GM10266 (cell line): Measurements from ENCODE around the gene NSMCE1.

Experiments used
- DNase-seq: peaks from one replicate; pipeline ENCODE4 v3.0.0; 2012; ENCODE audit errors: extremely low spot score
- TF ChIP-seq, protein P1 (sequence below): IDR thresholded peaks from 2 replicates; pipeline ENCODE4 v1.5.1; 2012; ENCODE audit warnings: mild to moderate bottlenecking, low read depth; ENCODE audit not compliant: control insufficient read depth, insufficient read depth; ENCODE audit errors: missing control alignments

The NSMCE1 gene

DNA sequence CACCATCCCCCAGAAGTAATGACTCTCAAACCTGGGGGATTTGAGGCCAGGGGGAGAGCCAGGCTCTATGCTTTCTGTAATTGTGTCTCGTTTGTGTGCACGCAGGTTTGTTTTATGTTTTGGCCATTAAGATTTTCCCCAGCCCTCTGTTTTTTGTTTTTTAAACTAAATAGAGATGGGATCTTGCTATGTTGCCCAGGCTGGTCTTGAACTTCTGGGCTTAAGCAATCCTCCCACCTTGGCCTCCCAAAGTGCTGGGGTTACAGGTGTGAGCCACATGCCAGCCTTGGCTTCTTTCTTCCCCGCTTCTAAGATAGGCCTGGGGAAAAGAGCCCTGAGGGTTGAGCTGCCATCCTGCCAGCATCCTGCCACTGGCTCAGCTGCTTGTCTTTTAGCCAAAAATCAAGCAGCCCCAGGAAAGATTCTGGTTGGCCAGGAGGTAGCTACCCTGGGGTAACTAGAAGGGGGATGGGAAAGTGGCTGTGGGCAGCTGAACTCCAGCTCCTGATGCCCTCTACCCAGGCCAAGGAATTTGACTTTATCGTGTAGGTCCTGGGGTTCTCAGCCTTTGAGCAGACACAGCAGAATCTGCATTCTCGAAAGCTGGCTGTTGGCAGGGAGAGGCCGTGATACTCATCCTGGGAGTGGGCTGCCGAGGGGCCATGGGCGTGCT lies 46.9 kb downstream of the NSMCE1 start:
- TF ChIP-seq, protein P1, sequence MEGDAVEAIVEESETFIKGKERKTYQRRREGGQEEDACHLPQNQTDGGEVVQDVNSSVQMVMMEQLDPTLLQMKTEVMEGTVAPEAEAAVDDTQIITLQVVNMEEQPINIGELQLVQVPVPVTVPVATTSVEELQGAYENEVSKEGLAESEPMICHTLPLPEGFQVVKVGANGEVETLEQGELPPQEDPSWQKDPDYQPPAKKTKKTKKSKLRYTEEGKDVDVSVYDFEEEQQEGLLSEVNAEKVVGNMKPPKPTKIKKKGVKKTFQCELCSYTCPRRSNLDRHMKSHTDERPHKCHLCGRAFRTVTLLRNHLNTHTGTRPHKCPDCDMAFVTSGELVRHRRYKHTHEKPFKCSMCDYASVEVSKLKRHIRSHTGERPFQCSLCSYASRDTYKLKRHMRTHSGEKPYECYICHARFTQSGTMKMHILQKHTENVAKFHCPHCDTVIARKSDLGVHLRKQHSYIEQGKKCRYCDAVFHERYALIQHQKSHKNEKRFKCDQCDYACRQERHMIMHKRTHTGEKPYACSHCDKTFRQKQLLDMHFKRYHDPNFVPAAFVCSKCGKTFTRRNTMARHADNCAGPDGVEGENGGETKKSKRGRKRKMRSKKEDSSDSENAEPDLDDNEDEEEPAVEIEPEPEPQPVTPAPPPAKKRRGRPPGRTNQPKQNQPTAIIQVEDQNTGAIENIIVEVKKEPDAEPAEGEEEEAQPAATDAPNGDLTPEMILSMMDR, result no peak
- DNase-seq, result no peak

DNA sequence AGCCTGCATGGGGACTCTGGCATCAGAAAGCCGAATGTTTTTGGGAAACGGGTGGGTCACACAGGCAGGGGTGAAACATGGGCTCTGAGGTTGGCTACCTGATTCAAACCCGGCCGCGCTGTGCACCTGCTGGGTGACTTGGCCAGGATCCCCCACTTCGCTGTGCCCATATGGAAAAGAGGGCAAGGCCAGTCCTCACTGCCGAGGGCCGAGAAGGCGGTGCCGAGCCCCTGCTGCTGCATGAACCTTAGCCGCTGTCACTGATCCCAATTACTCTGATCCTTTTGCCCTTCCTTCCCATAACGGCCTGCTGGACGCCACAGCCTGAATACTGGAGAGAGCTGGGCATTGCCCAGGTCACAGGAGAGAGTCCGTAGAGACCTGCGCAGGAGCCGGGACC lies 47.6 kb downstream of the NSMCE1 start:
- TF ChIP-seq, protein P1, result no peak
- DNase-seq, result no peak

DNA sequence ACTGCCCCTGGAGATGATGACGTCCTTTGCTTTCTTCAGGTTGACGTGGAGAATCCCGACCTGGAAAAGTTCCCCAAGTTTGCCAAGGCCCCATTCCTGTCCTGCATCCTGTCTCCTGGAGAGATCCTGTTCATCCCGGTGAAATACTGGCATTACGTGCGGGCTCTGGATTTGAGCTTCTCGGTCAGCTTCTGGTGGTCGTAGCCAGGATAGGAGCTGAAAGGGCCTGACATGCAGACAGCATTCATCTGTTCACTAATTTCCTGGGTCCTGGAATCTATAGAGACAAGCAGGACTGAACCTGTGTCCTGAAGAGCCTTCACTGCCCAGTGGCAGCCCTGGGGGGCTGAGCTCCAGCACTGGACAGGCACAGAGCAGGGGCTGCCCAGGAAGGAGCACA lies 48.0 kb downstream of the NSMCE1 start:
- TF ChIP-seq, protein P1, result no peak

DNA sequence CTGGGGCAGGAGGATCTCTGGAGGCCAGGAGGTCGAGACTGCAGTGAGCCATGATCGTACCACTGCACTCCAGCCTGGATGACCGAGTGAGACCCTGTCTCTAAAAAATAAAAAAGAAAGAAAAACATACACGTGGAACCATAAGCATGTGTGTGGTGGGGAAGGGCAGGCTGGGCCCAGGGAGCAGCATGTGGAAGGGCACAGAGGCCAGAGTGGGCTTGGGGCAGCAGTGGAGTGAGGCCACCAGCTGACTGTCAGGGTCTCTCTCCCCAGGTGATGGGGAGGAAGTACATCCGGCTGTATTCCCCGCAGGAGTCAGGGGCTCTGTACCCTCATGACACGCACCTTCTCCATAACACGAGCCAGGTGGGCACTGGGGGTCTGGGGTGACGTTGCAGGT lies 48.5 kb downstream of the NSMCE1 start:
- TF ChIP-seq, protein P1, result no peak
- no peak for DNase-seq

More for the DNA sequence above, 48.0 kb downstream of the NSMCE1 start:
- no peak for DNase-seq

DNA sequence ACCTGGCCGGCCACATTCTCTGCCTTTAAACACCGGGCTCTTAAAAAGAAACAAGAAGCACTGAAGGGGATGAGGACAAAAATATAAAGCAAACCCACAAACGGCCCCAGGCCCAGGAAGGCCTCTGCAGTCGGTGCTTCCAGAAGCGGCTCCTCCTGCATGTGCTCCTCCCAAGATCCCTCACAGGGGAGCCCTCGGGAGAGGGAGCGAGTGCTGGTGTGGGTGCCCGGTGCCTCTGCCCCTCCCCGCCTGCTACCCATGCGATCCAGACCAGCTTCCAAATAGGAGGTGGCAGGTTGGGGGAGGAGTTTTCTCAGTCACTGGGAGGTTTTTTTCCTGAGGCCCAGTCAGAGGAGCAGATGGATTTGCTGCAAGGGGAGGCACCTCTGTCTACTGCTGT lies 49.4 kb downstream of the NSMCE1 start:
- TF ChIP-seq, protein P1, result no peak
- no peak for DNase-seq

DNA sequence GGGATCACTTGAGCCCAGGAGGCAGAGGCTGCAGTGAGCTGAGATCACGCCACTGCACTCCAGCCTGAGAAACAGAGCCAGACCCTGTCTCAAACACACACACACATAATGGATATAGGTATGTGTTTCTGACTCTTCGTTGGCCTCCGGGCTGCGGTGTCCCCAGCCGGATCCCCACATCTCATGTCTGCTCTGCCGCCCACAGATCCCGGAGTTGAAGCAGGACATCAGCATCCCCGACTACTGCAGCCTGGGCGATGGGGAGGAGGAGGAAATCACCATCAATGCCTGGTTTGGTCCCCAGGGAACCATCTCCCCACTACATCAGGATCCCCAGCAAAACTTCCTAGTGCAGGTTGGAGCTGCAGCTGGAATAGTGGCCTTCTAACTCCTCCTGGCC lies 49.8 kb downstream of the NSMCE1 start:
- TF ChIP-seq, protein P1, result no peak
- no peak for DNase-seq

DNA sequence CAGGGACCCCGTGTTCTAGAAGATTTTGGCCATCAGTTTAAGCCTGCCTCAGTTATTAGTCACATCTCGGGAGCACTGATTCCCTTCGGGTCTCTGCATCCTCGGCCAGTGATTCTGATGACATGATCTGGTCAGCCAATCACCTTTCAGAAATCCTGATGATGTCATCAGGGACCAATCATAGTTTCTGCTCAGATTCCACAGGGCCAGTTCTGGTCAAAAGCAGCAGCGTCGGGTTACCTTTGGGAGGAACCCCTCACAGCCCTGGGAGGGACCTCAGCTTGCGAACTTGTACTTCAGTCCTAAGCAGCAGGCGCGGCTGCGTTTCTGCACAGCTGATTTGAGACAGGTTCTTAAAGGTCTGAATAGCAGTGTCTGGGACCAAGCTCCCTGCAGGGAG lies 51.3 kb downstream of the NSMCE1 start:
- no peak for DNase-seq
- TF ChIP-seq, protein P1, result no peak
